Suprapubic skin (tissue), 4 donors: ENCODE data around the gene SHISA8. TPM values are rescaled to one million over a fixed set of nuclear protein-coding genes. Genes with fewer than 3 reads are reported as not detected.
"Not testable (repeated sequence)": the region's sequence is repeated elsewhere in the genome, so short reads cannot be mapped to it uniquely, and the experiment has no call there.

Source experiments
- DNase-seq, 2 donors: peaks; one replicate each; pipeline ENCODE4 v3.0.0-alpha.2; 2019; ENCODE audit warnings: low spot score in 2 of 2
- H3K27ac ChIP-seq: fragments of 200-600 bp; sonication (generic); one replicate; pipeline ENCODE4 v1.5.1; 2019
- H3K27me3 ChIP-seq: fragments of 200-600 bp; sonication (generic); one replicate; pipeline ENCODE4 v1.5.1; 2019
- H3K36me3 ChIP-seq: fragments of 200-600 bp; sonication (generic); one replicate; pipeline ENCODE4 v1.5.1; 2019
- H3K4me1 ChIP-seq: fragments of 200-600 bp; sonication (generic); one replicate; pipeline ENCODE4 v1.5.1; 2019
- H3K4me3 ChIP-seq: fragments of 200-600 bp; sonication (generic); one replicate; pipeline ENCODE4 v1.5.1; 2019; ENCODE audit warnings: mild to moderate bottlenecking
- H3K9me3 ChIP-seq: fragments of 200-600 bp; sonication (generic); one replicate; pipeline ENCODE4 v1.5.1; 2019
- CTCF ChIP-seq, 2 donors: fragments of 200-600 bp in 1 of 2; fragments of 450-650 bp in 1 of 2; sonication (generic) in 1 of 2; IDR thresholded peaks; one replicate each; pipeline ENCODE4 v1.5.1; 2016 to 2019; ENCODE audit warnings: antibody characterized with exemption in 2 of 2, mild to moderate bottlenecking in 1 of 2, moderate library complexity in 1 of 2
- EP300 ChIP-seq: sonication (generic); formaldehyde crosslinking; IDR thresholded peaks from one replicate; pipeline ENCODE4 v1.6.1; 2017; ENCODE audit warnings: antibody characterized with exemption
- POLR2A ChIP-seq, 2 donors: fragments of 450-650 bp; IDR thresholded peaks; one replicate each; pipeline ENCODE4 v1.6.1; 2017; ENCODE audit warnings: antibody characterized with exemption in 2 of 2, mild to moderate bottlenecking in 2 of 2, moderate library complexity in 2 of 2
- POLR2AphosphoS5 ChIP-seq, 3 donors: sonication (generic); formaldehyde crosslinking; IDR thresholded peaks; one replicate each; pipeline ENCODE4 v1.6.1; 2017; ENCODE audit warnings: antibody characterized with exemption in 3 of 3
- WGBS: methylation state at CpG from one replicate; pipeline ENCODE4 v1.1.5; 2018; 5-methylcytosine and 5-hydroxymethylcytosine counted together
- total RNA-seq, 4 donors: library from RNA; depleted of rRNA; stranded (reverse); fragments of >200 nt; gene quantifications; one replicate each; pipeline ENCODE4 v1.1.0, GENCODE V29; 2016

The SHISA8 gene
- total RNA-seq, 4 donors from 2014 or later = not detected

GRCh38 chr22:41951898-41952474 lies 37.1 kb upstream of the SHISA8 start, which contains the start of gene SMIM45:
TSS of gene SMIM45 (plus strand) at chr22:41952150.
- no peaks in the 10 kb centered on the region for H3K4me1 ChIP-seq
- no peak within 1 kb of the TSS for H3K4me3 ChIP-seq
- H3K36me3 ChIP-seq = no peaks in the 10 kb centered on the region
- 92% methylated on average over 2 of the region's 16 CpGs for WGBS
- H3K9me3 ChIP-seq = no peaks in the 10 kb centered on the region
- no peak for DNase-seq
- TF ChIP-seq CTCF (IDR thresholded peaks at IDR 0.05) = no peak
- no peak for TF ChIP-seq POLR2A (IDR thresholded peaks at IDR 0.05)
- no peak for TF ChIP-seq POLR2AphosphoS5 (IDR thresholded peaks at IDR 0.05)
- no peak for TF ChIP-seq EP300
- H3K27ac ChIP-seq = no peak within 1 kb of the TSS
- H3K27me3 ChIP-seq = peaks cover 7% of the 10 kb centered on the region

- H3K9me3 ChIP-seq = no peaks in the 10 kb centered on the region
- H3K4me1 ChIP-seq = peaks cover 11% of the 10 kb centered on the region
- TF ChIP-seq POLR2A (IDR thresholded peaks at IDR 0.05) (no peak), POLR2AphosphoS5 (IDR thresholded peaks at IDR 0.05) (no peak), CTCF (IDR thresholded peaks at IDR 0.05) (no peak), EP300 (no peak)
- no peak overlapping the region for H3K4me3 ChIP-seq
- no peaks in the 10 kb centered on the region for H3K36me3 ChIP-seq
- peaks cover 7% of the 10 kb centered on the region for H3K27me3 ChIP-seq
- no peak overlapping the region for H3K27ac ChIP-seq
- DNase-seq = no peak
- WGBS = 85% methylated on average over 7 of the region's 7 CpGs
Observed at GRCh38 chr22:41949297-41949965, 34.6 kb upstream of the SHISA8 start.

DNA sequence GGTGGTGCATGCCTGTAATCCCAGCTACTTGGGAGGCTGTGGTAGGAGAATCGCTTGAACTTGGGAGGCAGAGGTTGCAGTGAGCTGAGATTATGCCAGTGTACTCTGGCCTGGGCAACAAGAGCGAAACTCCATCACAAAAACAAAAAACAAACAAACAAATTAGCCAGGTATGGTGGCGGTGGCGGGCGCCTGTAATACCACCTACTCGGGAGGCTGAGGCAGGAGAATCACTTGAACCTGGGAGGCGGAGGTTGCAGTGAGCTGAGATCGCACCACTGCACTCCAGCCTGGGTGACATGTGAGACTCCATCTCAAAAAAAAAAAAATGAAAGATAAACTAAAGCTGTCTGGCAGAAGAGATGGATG lies 34.0 kb upstream of the SHISA8 start:
- not testable (repeated sequence) for H3K4me3 ChIP-seq, H3K27me3 ChIP-seq, DNase-seq, H3K27ac ChIP-seq, H3K9me3 ChIP-seq, H3K36me3 ChIP-seq
- peaks cover 11% of the 10 kb centered on the region for H3K4me1 ChIP-seq
- 82% methylated on average over 8 of the region's 8 CpGs for whole genome bisulfite sequencing

DNA sequence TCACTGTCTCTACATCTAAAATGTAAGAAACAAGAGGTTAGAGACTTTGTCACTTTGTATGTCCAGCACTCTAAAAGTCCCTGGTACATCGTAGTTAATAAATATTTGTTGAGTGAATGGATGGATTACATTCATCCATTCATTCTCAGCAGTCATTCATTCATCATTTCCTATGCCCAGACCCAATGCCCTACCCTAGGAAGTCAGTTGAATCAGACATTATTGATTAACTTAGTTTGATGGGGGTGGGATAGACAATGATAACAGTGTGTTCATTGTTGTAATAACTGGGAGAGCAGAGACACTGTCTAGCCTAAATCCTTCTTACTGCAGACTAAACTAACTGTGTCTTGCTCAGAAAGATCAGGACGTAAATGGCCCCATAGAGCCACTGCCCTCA lies 33.3 kb upstream of the SHISA8 start:
- TF ChIP-seq EP300 = no peak
- TF ChIP-seq POLR2AphosphoS5 (IDR thresholded peaks at IDR 0.05) = no peak
- TF ChIP-seq CTCF (IDR thresholded peaks at IDR 0.05) = no peak
- no peak for TF ChIP-seq POLR2A (IDR thresholded peaks at IDR 0.05)
- H3K4me3 ChIP-seq = no peak overlapping the region
- H3K4me1 ChIP-seq = peaks cover 11% of the 10 kb centered on the region
- H3K27me3 ChIP-seq = peaks cover 7% of the 10 kb centered on the region
- WGBS = 75% methylated on average over 2 of the region's 2 CpGs
- H3K9me3 ChIP-seq = no peaks in the 10 kb centered on the region
- no peak overlapping the region for H3K27ac ChIP-seq
- H3K36me3 ChIP-seq = no peaks in the 10 kb centered on the region
- DNase-seq = no peak

GRCh38 chr22:41947424-41948080 lies 32.7 kb upstream of the SHISA8 start:
- no peak for DNase-seq
- no peak overlapping the region for H3K27ac ChIP-seq
- peaks cover 11% of the 10 kb centered on the region for H3K4me1 ChIP-seq
- H3K36me3 ChIP-seq = no peaks in the 10 kb centered on the region
- H3K4me3 ChIP-seq = peak overlapping the region; percentile 76
- TF ChIP-seq CTCF (IDR thresholded peaks at IDR 0.05) (no peak), POLR2AphosphoS5 (IDR thresholded peaks at IDR 0.05) (no peak), POLR2A (IDR thresholded peaks at IDR 0.05) (no peak), EP300 (no peak)
- WGBS = 69% methylated on average over 21 of the region's 21 CpGs
- H3K9me3 ChIP-seq = no peaks in the 10 kb centered on the region
- peaks cover 7% of the 10 kb centered on the region for H3K27me3 ChIP-seq
